ENCODE data around the gene COPS3.

The COPS3 gene

GRCh38 chr17:17229416-17230384 is 51.3 kb downstream of the COPS3 start:
- no peak for DNase-seq (ENCODE audit: low read depth in 1 of 2, low spot score in 1 of 2)
- H3K27ac ChIP-seq (replicated peaks), result no peak overlapping the region
- H3K4me3 ChIP-seq (replicated peaks; ENCODE audit: insufficient read depth, low read length), result no peak overlapping the region
- TF ChIP-seq POLR2AphosphoS5 (IDR thresholded peaks at IDR 0.05; ENCODE audit: low read depth) (no peak), SPI1 (IDR thresholded peaks at IDR 0.05; ENCODE audit: borderline replicate concordance, low read depth) (no peak), REST (IDR thresholded peaks at IDR 0.05; ENCODE audit: insufficient replicate concordance, low read depth) (no peak), GABPA (IDR thresholded peaks at IDR 0.05; ENCODE audit: low read depth) (no peak), CTCF (IDR thresholded peaks at IDR 0.05; ENCODE audit: insufficient read depth, low read length) (no peak)
- H3K27me3 ChIP-seq (ENCODE audit: insufficient read depth, poor library complexity, severe bottlenecking), result no peaks in the 10 kb centered on the region

GRCh38 chr17:17228521-17229279 is 52.3 kb downstream of the COPS3 start:
- no peak overlapping the region for H3K4me3 ChIP-seq (replicated peaks; ENCODE audit: insufficient read depth, low read length)
- no peak overlapping the region for H3K27ac ChIP-seq (replicated peaks)
- TF ChIP-seq REST (IDR thresholded peaks at IDR 0.05; ENCODE audit: insufficient replicate concordance, low read depth) (no peak), POLR2AphosphoS5 (IDR thresholded peaks at IDR 0.05; ENCODE audit: low read depth) (no peak), SPI1 (IDR thresholded peaks at IDR 0.05; ENCODE audit: borderline replicate concordance, low read depth) (no peak), GABPA (IDR thresholded peaks at IDR 0.05; ENCODE audit: low read depth) (no peak), CTCF (IDR thresholded peaks at IDR 0.05; ENCODE audit: insufficient read depth, low read length) (no peak)
- no peak for DNase-seq (ENCODE audit: low read depth in 1 of 2, low spot score in 1 of 2)
- no peaks in the 10 kb centered on the region for H3K27me3 ChIP-seq (ENCODE audit: insufficient read depth, poor library complexity, severe bottlenecking)

GRCh38 chr17:17227608-17228520 is 53.2 kb downstream of the COPS3 start:
- TF ChIP-seq POLR2AphosphoS5 (IDR thresholded peaks at IDR 0.05; ENCODE audit: low read depth) (no peak), SPI1 (IDR thresholded peaks at IDR 0.05; ENCODE audit: borderline replicate concordance, low read depth) (no peak), REST (IDR thresholded peaks at IDR 0.05; ENCODE audit: insufficient replicate concordance, low read depth) (no peak), CTCF (IDR thresholded peaks at IDR 0.05; ENCODE audit: insufficient read depth, low read length) (no peak), GABPA (IDR thresholded peaks at IDR 0.05; ENCODE audit: low read depth) (no peak)
- Histone ChIP-seq H3K27ac (replicated peaks) (no peak overlapping the region), H3K4me3 (replicated peaks; ENCODE audit: insufficient read depth, low read length) (no peak overlapping the region), H3K27me3 (ENCODE audit: insufficient read depth, poor library complexity, severe bottlenecking) (no peaks in the 10 kb centered on the region)
- DNase-seq (ENCODE audit: low read depth in 1 of 2, low spot score in 1 of 2), result no peak

All from HL-60 (cell line).